Nephron (organoid): ENCODE measurements around the gene OR1F1.

ENCODE experiments used
- H3K27ac Mint-ChIP-seq, 3 experiments: 2 replicates each; pipeline ENCODE4 v1.8.0; 2020; ENCODE audit warnings: mixed read lengths in 3 of 3, mild to moderate bottlenecking in 2 of 3, moderate library complexity in 1 of 3
- H3K27me3 Mint-ChIP-seq: 2 replicates; pipeline ENCODE4 v1.8.0; 2021; ENCODE audit warnings: low read depth, mild to moderate bottlenecking, moderate library complexity, mixed read lengths
- H3K36me3 Mint-ChIP-seq: 2 replicates; pipeline ENCODE4 v1.8.0; 2020; ENCODE audit warnings: low read depth, mixed read lengths
- H3K4me1 Mint-ChIP-seq: 2 replicates; pipeline ENCODE4 v1.8.0; 2020; ENCODE audit warnings: mixed read lengths
- H3K4me3 Mint-ChIP-seq, 3 experiments: 2 replicates each; pipeline ENCODE4 v1.8.0; 2020; ENCODE audit warnings: mild to moderate bottlenecking in 3 of 3, mixed read lengths in 3 of 3, moderate library complexity in 2 of 3
- H3K9me3 Mint-ChIP-seq: 2 replicates; pipeline ENCODE4 v1.8.0; 2020; ENCODE audit warnings: mixed read lengths
- CTCF ChIP-seq, 3 experiments: fragments of 200-600 bp; sonication (generic); IDR thresholded peaks; one replicate each; pipeline ENCODE4 v1.5.0; 2021; ENCODE audit warnings: antibody characterized with exemption in 3 of 3; ENCODE audit not compliant: unreplicated experiment in 3 of 3

OR1F1 gene

GRCh38 chr16:3234857-3235561 lies 47.0 kb downstream of the OR1F1 start, which contains the start of gene ZNF200:
Gene ZNF200 (minus strand): TSS chr16:3235158. CDS start chr16:3233755, 1,403 bp downstream.
- TF ChIP-seq CTCF (IDR thresholded peaks at IDR 0.05; ENCODE audit: unreplicated experiment in 3 of 3) = no peak
- Mint-ChIP-seq H3K9me3 (peaks cover 40% of the 10 kb centered on the region), H3K4me3 (peak within 1 kb of the TSS; percentile 94 to 96 (median 96)), H3K36me3 (peaks cover 40% of the 10 kb centered on the region), H3K4me1 (peaks cover 6% of the 10 kb centered on the region), H3K27ac (peak within 1 kb of the TSS; percentile 93 to 96 (median 95)), H3K27me3 (no peaks in the 10 kb centered on the region)

- Mint-ChIP-seq H3K27me3 (peaks cover 4% of the 10 kb centered on the region), H3K4me1 (peaks cover 6% of the 10 kb centered on the region), H3K27ac (peak overlapping the region; percentile 33 to 85 (median 59)), H3K36me3 (peaks cover 29% of the 10 kb centered on the region), H3K9me3 (peaks cover 31% of the 10 kb centered on the region), H3K4me3 (peak overlapping the region; percentile 81 to 88 (median 87))
- TF ChIP-seq CTCF (IDR thresholded peaks at IDR 0.05; ENCODE audit: unreplicated experiment in 3 of 3) = no peak
Observed at GRCh38 chr16:3235856-3236669, 48.1 kb downstream of the OR1F1 start.

- no peaks in the 10 kb centered on the region for H3K36me3 Mint-ChIP-seq
- H3K27me3 Mint-ChIP-seq = peaks cover 27% of the 10 kb centered on the region
- H3K4me1 Mint-ChIP-seq = no peaks in the 10 kb centered on the region
- H3K4me3 Mint-ChIP-seq = no peak overlapping the region
- H3K27ac Mint-ChIP-seq = no peak overlapping the region
- no peak for TF ChIP-seq CTCF (IDR thresholded peaks at IDR 0.05; ENCODE audit: unreplicated experiment in 3 of 3)
- H3K9me3 Mint-ChIP-seq = peaks cover 7% of the 10 kb centered on the region
Observed at GRCh38 chr16:3241761-3242160, 53.8 kb downstream of the OR1F1 start.

GRCh38 chr16:3242709-3243108 lies 54.7 kb downstream of the OR1F1 start:
- Mint-ChIP-seq H3K9me3 (peaks cover 2% of the 10 kb centered on the region), H3K4me1 (no peaks in the 10 kb centered on the region), H3K4me3 (no peak overlapping the region), H3K27ac (no peak overlapping the region), H3K36me3 (no peaks in the 10 kb centered on the region), H3K27me3 (peaks cover 35% of the 10 kb centered on the region)
- TF ChIP-seq CTCF (IDR thresholded peaks at IDR 0.05; ENCODE audit: unreplicated experiment in 3 of 3) = no peak

GRCh38 chr16:3243882-3244281 lies 55.9 kb downstream of the OR1F1 start:
- Mint-ChIP-seq H3K27me3 (peaks cover 35% of the 10 kb centered on the region), H3K9me3 (peaks cover 2% of the 10 kb centered on the region), H3K4me3 (no peak overlapping the region), H3K36me3 (no peaks in the 10 kb centered on the region), H3K4me1 (no peaks in the 10 kb centered on the region), H3K27ac (no peak overlapping the region)
- no peak for TF ChIP-seq CTCF (IDR thresholded peaks at IDR 0.05; ENCODE audit: unreplicated experiment in 3 of 3)
